Rectal smooth muscle tissue (tissue), 1 donor: ENCODE measurements around the gene FOXK2.

Experiments used
- H3K27ac ChIP-seq: one replicate; pipeline ENCODE4 v1.7.0; 2013; ENCODE audit warnings: low read depth, low read length, inconsistent platforms
- H3K27me3 ChIP-seq: one replicate; pipeline ENCODE4 v1.7.0; 2013; ENCODE audit warnings: low read length; ENCODE audit not compliant: control insufficient read depth, insufficient read depth
- H3K36me3 ChIP-seq: one replicate; pipeline ENCODE4 v1.7.0; 2013; ENCODE audit warnings: low read length; ENCODE audit not compliant: control insufficient read depth, insufficient read depth
- H3K4me1 ChIP-seq: one replicate; pipeline ENCODE4 v1.7.0; 2013; ENCODE audit warnings: low read length; ENCODE audit not compliant: control insufficient read depth, insufficient read depth
- H3K4me3 ChIP-seq: one replicate; pipeline ENCODE4 v1.7.0; 2013; ENCODE audit warnings: low read length
- H3K9ac ChIP-seq: one replicate; pipeline ENCODE4 v1.7.0; 2013; ENCODE audit warnings: low read length

The FOXK2 gene

GRCh38 chr17:82602487-82602886, 83.0 kb downstream of the FOXK2 start:
- H3K4me1 ChIP-seq = no peaks in the 10 kb centered on the region
- H3K4me3 ChIP-seq = no peak overlapping the region
- H3K36me3 ChIP-seq = peaks cover 16% of the 10 kb centered on the region
- H3K9ac ChIP-seq = no peak overlapping the region
- H3K27ac ChIP-seq = no peak overlapping the region
- H3K27me3 ChIP-seq = no peaks in the 10 kb centered on the region

GRCh38 chr17:82602986-82603710, 83.6 kb downstream of the FOXK2 start:
- H3K36me3 ChIP-seq = peaks cover 16% of the 10 kb centered on the region
- no peaks in the 10 kb centered on the region for H3K4me1 ChIP-seq

GRCh38 chr17:82603981-82604448, 84.5 kb downstream of the FOXK2 start:
- Histone ChIP-seq H3K27ac (no peak overlapping the region), H3K9ac (no peak overlapping the region), H3K4me3 (no peak overlapping the region), H3K27me3 (no peaks in the 10 kb centered on the region), H3K4me1 (no peaks in the 10 kb centered on the region), H3K36me3 (peaks cover 13% of the 10 kb centered on the region)

More at GRCh38 chr17:82602986-82603710, 83.6 kb downstream of the FOXK2 start:
- Histone ChIP-seq H3K27me3 (no peaks in the 10 kb centered on the region), H3K9ac (no peak overlapping the region), H3K4me3 (no peak overlapping the region), H3K27ac (no peak overlapping the region)

GRCh38 chr17:82604532-82604931, 85.0 kb downstream of the FOXK2 start:
- no peak overlapping the region for H3K27ac ChIP-seq
- H3K4me3 ChIP-seq = no peak overlapping the region
- no peaks in the 10 kb centered on the region for H3K4me1 ChIP-seq
- peaks cover 13% of the 10 kb centered on the region for H3K36me3 ChIP-seq
- H3K9ac ChIP-seq = no peak overlapping the region
- H3K27me3 ChIP-seq = no peaks in the 10 kb centered on the region

GRCh38 chr17:82605939-82606600, 86.5 kb downstream of the FOXK2 start:
- peaks cover 13% of the 10 kb centered on the region for H3K36me3 ChIP-seq

GRCh38 chr17:82608816-82609215, 89.3 kb downstream of the FOXK2 start:
- Histone ChIP-seq H3K27me3 (no peaks in the 10 kb centered on the region), H3K9ac (no peak overlapping the region), H3K4me1 (no peaks in the 10 kb centered on the region), H3K27ac (no peak overlapping the region), H3K36me3 (peaks cover 3% of the 10 kb centered on the region), H3K4me3 (no peak overlapping the region)

More at GRCh38 chr17:82605939-82606600, 86.5 kb downstream of the FOXK2 start:
- Histone ChIP-seq H3K4me1 (no peaks in the 10 kb centered on the region), H3K4me3 (no peak overlapping the region), H3K27me3 (no peaks in the 10 kb centered on the region), H3K27ac (no peak overlapping the region), H3K9ac (no peak overlapping the region)

- Histone ChIP-seq H3K4me1 (no peaks in the 10 kb centered on the region), H3K9ac (no peak overlapping the region), H3K36me3 (peaks cover 4% of the 10 kb centered on the region), H3K4me3 (no peak overlapping the region), H3K27ac (no peak overlapping the region), H3K27me3 (no peaks in the 10 kb centered on the region)
These were observed 90.1 kb downstream of the FOXK2 start for GRCh38 chr17:82609655-82610054.

GRCh38 chr17:82611140-82612058, 91.9 kb downstream of the FOXK2 start:
- Histone ChIP-seq H3K36me3 (peaks cover 15% of the 10 kb centered on the region), H3K27me3 (no peaks in the 10 kb centered on the region), H3K9ac (no peak overlapping the region), H3K27ac (no peak overlapping the region), H3K4me1 (no peaks in the 10 kb centered on the region), H3K4me3 (no peak overlapping the region)

GRCh38 chr17:82613283-82614094, 94.0 kb downstream of the FOXK2 start:
- Histone ChIP-seq H3K9ac (no peak overlapping the region), H3K4me3 (no peak overlapping the region), H3K4me1 (no peaks in the 10 kb centered on the region), H3K27me3 (no peaks in the 10 kb centered on the region), H3K27ac (no peak overlapping the region), H3K36me3 (peaks cover 21% of the 10 kb centered on the region)

GRCh38 chr17:82614095-82614631, 94.6 kb downstream of the FOXK2 start:
- Histone ChIP-seq H3K9ac (no peak overlapping the region), H3K27ac (no peak overlapping the region), H3K36me3 (peaks cover 22% of the 10 kb centered on the region), H3K27me3 (no peaks in the 10 kb centered on the region), H3K4me1 (no peaks in the 10 kb centered on the region), H3K4me3 (no peak overlapping the region)

GRCh38 chr17:82615084-82616020, 95.8 kb downstream of the FOXK2 start:
- Histone ChIP-seq H3K9ac (no peak overlapping the region), H3K4me3 (no peak overlapping the region), H3K36me3 (peaks cover 26% of the 10 kb centered on the region), H3K27ac (no peak overlapping the region), H3K27me3 (no peaks in the 10 kb centered on the region), H3K4me1 (no peaks in the 10 kb centered on the region)
